Measurements from ENCODE around the gene ATP5F1C.

DNA sequence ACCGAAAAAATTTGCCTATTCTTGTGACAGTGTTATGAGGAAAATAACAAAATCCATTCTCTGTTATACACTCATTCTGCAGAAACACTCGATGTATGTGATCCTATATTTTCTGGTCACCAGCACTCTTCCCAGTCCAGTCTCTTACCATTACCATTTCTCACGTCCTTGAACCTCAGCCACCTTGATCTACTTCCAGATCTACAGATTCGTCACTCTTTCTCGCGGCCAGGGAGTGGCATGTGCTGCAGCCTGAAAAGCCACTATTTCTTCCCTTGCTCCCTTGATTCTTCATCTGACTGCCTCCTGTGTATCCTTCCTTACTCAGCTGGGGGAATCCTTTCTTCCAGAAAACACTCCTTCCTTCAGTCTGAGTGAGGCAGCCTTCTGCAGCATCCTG lies 16.2 kb downstream of the ATP5F1C start:
- TF ChIP-seq, protein P1, sequence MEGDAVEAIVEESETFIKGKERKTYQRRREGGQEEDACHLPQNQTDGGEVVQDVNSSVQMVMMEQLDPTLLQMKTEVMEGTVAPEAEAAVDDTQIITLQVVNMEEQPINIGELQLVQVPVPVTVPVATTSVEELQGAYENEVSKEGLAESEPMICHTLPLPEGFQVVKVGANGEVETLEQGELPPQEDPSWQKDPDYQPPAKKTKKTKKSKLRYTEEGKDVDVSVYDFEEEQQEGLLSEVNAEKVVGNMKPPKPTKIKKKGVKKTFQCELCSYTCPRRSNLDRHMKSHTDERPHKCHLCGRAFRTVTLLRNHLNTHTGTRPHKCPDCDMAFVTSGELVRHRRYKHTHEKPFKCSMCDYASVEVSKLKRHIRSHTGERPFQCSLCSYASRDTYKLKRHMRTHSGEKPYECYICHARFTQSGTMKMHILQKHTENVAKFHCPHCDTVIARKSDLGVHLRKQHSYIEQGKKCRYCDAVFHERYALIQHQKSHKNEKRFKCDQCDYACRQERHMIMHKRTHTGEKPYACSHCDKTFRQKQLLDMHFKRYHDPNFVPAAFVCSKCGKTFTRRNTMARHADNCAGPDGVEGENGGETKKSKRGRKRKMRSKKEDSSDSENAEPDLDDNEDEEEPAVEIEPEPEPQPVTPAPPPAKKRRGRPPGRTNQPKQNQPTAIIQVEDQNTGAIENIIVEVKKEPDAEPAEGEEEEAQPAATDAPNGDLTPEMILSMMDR (IDR thresholded peaks at IDR 0.05) = no peak
- no peak for TF ChIP-seq POLR2A (IDR thresholded peaks at IDR 0.05)
